GM21717 (cell line): Measurements from ENCODE around the gene ANGPT4.

ENCODE experiments used
- ATAC-seq: cut with Tn5 transposase; IDR thresholded peaks from one replicate; pipeline ENCODE4 v1.9.1; 2021; ENCODE audit warnings: mild to moderate bottlenecking, moderate library complexity; ENCODE audit not compliant: unreplicated experiment

Gene ANGPT4

DNA sequence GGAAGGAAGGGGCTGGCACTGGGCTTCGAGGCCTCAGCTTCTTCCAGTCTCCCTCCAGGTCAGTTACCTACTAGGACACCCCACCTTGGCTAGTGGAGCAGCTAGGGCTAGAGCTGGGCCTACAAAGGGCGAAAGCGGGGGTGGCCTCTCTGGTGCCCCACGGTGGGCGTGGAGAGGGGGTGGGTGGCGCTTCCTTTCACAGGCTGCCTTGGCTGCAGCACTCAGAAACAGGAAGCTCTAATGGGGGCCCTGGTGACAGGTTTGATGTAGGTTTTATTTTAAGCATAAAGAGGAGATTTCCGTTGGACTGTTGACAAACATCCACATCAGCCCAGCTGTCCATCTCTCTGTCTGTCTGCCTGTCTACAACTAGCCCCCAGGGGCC lies 69.2 kb downstream of the ANGPT4 start:
- no peak for ATAC-seq

GRCh38 chr20:845941-846893 lies 69.9 kb downstream of the ANGPT4 start:
- no peak for ATAC-seq

GRCh38 chr20:845226-845868 lies 70.8 kb downstream of the ANGPT4 start:
- ATAC-seq = no peak

DNA sequence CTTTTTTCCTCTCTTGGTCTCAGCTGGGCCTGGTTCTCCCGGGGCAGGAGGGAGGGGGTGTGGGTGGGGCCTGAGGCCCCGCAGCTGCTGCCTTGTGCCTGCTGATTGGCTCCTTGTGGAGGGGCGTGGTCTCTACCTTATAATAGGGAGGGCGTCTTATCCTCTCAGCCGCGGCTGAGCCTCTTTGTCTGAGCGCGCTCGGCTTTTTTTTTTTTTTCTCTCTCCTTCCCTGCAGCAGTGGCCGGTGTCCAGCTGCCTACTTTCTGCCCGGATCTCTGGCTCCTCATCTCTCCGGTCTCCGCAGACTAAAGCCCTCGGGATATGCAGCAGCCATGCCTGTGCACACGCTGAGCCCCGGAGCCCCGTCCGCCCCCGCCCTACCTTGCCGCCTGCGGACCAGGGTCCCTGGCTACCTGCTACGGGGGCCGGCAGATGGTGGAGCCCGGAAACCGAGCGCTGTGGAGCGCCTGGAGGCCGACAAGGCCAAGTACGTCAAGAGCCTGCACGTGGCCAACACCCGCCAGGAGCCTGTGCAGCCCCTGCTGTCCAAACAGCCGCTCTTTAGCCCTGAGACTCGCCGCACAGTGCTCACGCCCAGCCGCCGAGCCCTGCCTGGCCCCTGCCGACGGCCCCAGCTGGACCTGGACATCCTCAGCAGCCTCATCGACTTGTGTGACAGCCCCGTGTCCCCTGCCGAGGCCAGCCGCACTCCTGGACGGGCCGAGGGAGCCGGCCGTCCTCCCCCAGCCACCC lies 71.5 kb downstream of the ANGPT4 start:
- peak; percentile 90 for ATAC-seq

- ATAC-seq = no peak
These were observed 72.2 kb downstream of the ANGPT4 start for GRCh38 chr20:843912-844311.

DNA sequence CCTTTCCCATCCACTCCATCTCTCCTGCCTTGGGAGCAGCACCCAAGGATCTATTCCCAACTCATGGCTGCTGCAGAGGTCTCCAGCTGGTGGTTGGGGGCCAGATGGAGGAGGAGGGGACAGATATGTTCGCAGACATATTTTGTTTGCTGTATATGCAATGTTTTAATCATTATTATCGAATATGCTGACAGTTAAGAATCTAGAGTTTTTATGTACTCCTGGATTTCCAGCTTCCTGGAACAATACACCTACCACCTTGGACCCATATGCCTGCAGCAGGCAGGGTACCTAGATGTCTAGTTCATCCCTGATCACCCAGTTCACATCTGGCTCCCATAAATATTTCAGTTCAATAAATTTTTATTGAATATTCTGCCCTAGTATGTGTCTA lies 73.6 kb downstream of the ANGPT4 start:
- no peak for ATAC-seq

- ATAC-seq = no peak
These were observed 74.3 kb downstream of the ANGPT4 start for GRCh38 chr20:841568-842546.

DNA sequence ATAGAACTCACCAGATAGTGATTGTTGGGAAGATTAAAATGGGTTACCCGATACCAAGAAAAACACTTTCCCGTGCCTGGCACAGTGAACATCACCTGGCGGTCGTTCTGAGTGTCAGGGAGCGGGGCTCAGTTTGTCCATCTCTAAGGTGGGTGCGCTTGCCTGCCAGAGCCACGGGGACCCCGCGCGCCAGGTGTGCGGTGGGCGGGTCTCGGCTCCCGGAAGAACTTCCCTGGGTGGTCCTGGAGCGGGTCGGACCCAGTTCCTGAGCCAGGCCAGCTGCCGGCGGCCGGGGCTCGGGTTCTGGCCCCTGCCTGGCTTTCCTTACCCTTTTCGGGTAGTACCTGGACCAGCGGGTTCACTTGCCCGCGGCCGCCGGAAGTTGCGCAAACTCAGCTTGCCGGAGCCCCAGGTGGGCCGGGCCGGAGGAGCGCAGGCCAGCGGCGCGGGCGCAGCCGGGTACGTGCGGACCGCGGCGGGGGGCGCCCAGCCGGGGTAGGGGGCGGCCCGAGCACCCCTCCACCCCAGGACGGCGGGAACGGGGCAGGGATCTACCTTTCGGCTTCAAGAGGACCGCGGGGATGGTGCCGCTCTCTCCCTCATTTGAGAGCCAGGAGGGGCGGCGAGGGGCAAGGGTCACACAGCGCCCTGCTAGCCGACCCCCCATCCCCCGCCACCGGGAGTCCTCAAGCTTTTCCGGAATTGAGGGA lies 75.1 kb downstream of the ANGPT4 start:
- ATAC-seq = no peak

DNA sequence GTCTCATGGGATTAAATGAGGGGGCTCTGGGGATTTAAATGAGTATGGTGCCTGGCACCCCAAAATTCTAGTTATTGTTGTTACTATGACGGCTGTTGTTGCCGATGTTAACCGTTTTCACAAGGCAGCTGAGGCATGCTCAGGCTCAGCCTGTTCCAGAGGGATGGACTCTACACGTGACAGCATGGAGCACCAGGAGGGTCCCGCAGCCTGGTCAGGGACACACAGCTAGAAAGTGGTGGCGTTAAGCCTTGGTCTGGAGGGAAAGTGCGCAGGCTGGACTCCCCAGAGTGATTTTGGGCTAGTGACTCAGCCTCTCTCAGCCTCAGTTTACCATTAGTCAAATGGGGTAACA lies 75.7 kb downstream of the ANGPT4 start:
- ATAC-seq = no peak

- ATAC-seq = no peak
These were observed 76.5 kb downstream of the ANGPT4 start for GRCh38 chr20:839626-840025.

GRCh38 chr20:839015-839414 lies 77.1 kb downstream of the ANGPT4 start:
- no peak for ATAC-seq

DNA sequence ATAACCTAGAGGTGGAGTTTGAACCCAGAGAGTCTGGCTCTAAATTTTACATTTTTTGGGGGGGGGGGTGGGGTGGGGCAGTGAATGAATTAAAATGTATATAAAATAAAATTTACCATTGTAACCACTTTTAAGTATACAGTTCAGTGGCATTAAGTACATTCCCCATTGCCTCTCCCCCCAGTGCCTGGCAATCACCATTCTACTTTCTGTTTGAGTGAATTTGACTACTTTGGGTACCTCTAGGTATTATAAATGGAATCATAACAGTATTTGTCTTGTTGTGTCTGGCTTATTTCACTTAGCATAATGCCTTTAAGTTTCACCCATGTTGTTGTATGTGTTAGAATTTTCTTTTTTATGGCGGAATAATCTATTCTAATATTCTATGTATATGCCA lies 79.9 kb downstream of the ANGPT4 start:
- ATAC-seq = no peak

DNA sequence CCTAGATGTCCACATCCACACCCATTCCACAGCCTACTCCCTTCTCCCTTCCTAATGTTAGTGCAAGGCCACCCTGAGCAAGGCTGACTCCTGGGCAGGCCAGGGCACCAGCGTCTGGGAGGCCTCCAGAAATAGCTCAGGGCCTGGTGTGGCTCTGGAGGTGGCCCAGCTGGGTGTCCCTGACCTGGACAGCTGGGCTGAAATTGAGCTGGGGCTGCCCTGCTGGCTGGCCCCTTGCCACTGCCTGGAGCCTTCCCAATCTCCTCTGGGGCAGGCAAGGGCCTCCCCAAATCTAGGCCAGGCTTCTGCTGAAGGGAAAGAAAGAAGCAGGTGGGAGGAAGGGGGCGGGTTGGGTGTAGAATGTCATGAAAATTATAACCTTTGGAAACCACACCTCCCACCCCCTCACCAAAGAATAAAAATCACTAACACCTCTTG lies 80.5 kb downstream of the ANGPT4 start:
- ATAC-seq = no peak

DNA sequence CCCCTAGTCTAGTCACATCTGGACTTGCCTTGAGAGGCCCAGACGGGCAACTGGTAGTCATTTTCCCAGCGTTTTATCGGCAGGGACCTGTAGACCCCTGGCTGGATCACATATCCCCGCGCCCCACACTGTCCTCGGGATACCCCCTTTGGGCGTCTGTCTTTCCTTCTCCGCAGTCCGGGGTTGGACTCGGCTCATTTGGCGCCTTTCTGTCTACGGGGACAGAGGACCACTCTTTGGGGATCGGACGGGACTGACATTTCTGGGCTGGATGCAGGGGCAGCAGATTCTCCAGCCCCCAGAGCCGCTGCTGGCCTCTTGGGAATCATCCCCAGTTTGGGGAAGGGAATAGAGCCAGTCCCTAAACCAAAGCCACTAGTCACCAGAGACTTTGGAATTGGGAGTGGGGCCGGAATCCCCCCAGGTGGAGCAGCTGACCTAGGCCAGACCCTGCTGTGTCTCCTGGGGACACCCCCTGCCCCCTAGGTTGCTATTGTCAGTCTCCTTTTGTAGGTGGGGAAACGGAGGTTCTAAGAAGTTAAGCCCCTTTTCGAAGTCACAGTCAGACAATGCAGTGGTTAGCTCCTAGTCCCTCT lies 81.9 kb downstream of the ANGPT4 start:
- peak; percentile 8 for ATAC-seq

DNA sequence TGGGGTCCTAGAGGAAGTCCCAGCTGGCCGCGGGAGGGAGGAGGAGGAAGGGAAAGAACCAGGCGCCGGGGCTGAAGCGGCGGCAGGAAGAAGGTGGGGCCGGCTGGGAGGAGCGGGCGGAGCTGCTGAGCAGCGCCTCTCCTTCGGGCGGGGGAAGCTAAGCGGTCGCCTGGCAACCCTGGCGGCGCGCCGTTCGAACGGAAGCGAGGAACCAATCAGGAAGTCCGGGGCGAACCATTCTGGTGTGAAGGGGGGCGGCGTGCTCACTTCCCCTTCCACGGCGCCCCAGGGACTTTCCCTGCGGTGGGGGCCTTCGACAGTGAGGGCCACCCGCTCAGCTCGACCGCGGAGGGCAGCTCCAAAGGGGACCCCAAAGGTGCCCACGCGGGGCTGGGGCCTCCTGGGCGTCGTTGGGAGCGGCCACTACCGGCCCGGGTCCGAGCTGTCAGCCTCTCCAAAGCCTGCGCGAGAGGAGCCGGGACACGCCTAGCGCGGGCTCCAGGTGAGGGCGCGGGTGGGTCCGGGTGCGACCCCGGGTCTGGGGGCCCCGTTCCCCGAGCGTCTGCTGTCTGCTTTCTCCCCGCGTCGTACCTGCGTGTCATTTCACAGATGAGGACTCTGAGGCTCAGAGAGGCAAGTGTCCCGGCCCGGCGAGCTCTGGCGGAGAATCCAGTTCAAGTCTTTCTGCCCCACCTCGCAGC lies 82.5 kb downstream of the ANGPT4 start, which contains the start of gene FAM110A:
FAM110A (plus strand) TSS at position 266 of the 701 bp plus-strand sequence. CDS start 11,090 bp downstream, outside the sequence.
- ATAC-seq = peak; percentile 88

GRCh38 chr20:833121-833449 lies 83.0 kb downstream of the ANGPT4 start:
- ATAC-seq = no peak

GRCh38 chr20:831956-832355 lies 84.2 kb downstream of the ANGPT4 start:
- no peak for ATAC-seq

- no peak for ATAC-seq
These were observed 84.9 kb downstream of the ANGPT4 start for GRCh38 chr20:831251-831650.

DNA sequence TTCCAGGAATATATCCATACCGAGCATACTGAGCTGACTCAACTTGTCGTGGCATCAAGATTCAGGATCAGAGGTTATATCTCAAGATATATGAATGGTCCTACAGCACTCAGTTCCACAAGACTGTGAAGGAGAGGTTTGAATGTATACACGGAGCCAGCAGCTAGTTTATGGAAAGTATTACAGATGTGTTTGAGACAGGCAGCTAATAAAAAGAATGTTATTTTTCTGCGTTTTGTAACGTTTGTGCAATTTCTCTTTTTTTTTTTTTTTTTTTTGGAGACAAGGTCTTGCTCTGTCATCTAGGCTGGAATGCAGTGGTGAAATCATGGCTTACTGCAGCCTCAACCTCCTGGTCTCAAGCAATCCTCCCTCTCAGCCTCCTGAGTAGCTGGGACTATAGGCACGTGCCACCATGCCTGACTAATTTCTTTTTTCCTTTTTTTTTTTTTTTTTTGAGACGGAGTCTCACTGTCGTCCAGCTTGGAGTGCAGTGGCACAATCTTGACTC lies 86.1 kb downstream of the ANGPT4 start:
- no peak for ATAC-seq
